HFFc6 (cell line): Measurements from ENCODE around the gene KRTAP2-2. TPM values are rescaled to one million over a fixed set of nuclear protein-coding genes. Genes with fewer than 3 reads are reported as not detected.
"Not testable (repeated sequence)": the region's sequence is repeated elsewhere in the genome, so short reads cannot be mapped to it uniquely, and the experiment has no call there.

Experiments used
- DNase-seq: peaks from one replicate; pipeline ENCODE4 v3.0.0-alpha.2; 2018
- H3K27ac Mint-ChIP-seq: 2 replicates; pipeline ENCODE4 v1.8.0; 2020; ENCODE audit warnings: mild to moderate bottlenecking, mixed read lengths
- H3K27me3 Mint-ChIP-seq: 2 replicates; pipeline ENCODE4 v1.8.0; 2021; ENCODE audit warnings: mild to moderate bottlenecking, moderate library complexity, mixed read lengths; ENCODE audit not compliant: insufficient read depth
- H3K36me3 Mint-ChIP-seq: 2 replicates; pipeline ENCODE4 v1.8.0; 2021; ENCODE audit warnings: low read depth, mixed read lengths
- H3K4me1 Mint-ChIP-seq: 2 replicates; pipeline ENCODE4 v1.8.0; 2020; ENCODE audit warnings: low read depth, mixed read lengths
- H3K4me3 Mint-ChIP-seq: 2 replicates; pipeline ENCODE4 v1.8.0; 2020; ENCODE audit warnings: mild to moderate bottlenecking, moderate library complexity, mixed read lengths
- H3K9me3 Mint-ChIP-seq: 2 replicates; pipeline ENCODE4 v1.8.0; 2020; ENCODE audit warnings: mild to moderate bottlenecking, mixed read lengths
- CTCF ChIP-seq: fragments of 200-600 bp; sonication (generic); IDR thresholded peaks from 2 replicates; pipeline ENCODE4 v1.5.0; 2021; ENCODE audit warnings: antibody characterized with exemption, mild to moderate bottlenecking
- total RNA-seq, 6 experiments: library from RNA; stranded (reverse); fragmentation: NEBNext Ultra II Directional; extraction: Animal tissue kit (Norgen Biotek cat#: 25700); gene quantifications; 2 replicates in 1 of 6; 3 replicates in 5 of 6; pipeline ENCODE4 v1.2.3, GENCODE V29; 2021

KRTAP2-2 gene
- total RNA-seq, 6 experiments from 2014 or later: 0.46 to 0.96 (median 0.53) TPM; not detected in 2

GRCh38 chr17:41098042-41098441 lies 43.0 kb upstream of the KRTAP2-2 start, which contains the start of gene KRTAP4-8:
Gene KRTAP4-8, minus strand, starts transcription at chr17:41098142. Its CDS starts 58 bp downstream, at chr17:41098084.
- TF ChIP-seq CTCF: no peak
- Mint-ChIP-seq H3K4me1 (peaks cover 77% of the 10 kb centered on the region), H3K27me3 (no peaks in the 10 kb centered on the region), H3K9me3 (peaks cover 3% of the 10 kb centered on the region), H3K4me3 (peak within 1 kb of the TSS; percentile 16), H3K36me3 (peaks cover 3% of the 10 kb centered on the region; the same call in 1 of the 2 replicates), H3K27ac (peak within 1 kb of the TSS; percentile 87)
- no peak for DNase-seq

- H3K36me3 Mint-ChIP-seq: peaks cover 7% of the 10 kb centered on the region; the same call in 1 of the 2 replicates
- no peak for DNase-seq
- no peak overlapping the region for H3K4me3 Mint-ChIP-seq
- peaks cover 61% of the 10 kb centered on the region for H3K4me1 Mint-ChIP-seq
- peaks cover 8% of the 10 kb centered on the region for H3K9me3 Mint-ChIP-seq
- TF ChIP-seq CTCF: no peak
- no peaks in the 10 kb centered on the region for H3K27me3 Mint-ChIP-seq
- H3K27ac Mint-ChIP-seq: no peak overlapping the region
Observed at GRCh38 chr17:41096055-41096454, 41.0 kb upstream of the KRTAP2-2 start.

- DNase-seq, H3K4me3 Mint-ChIP-seq, H3K27ac Mint-ChIP-seq, H3K27me3 Mint-ChIP-seq, H3K9me3 Mint-ChIP-seq: not testable (repeated sequence)
- peaks cover 19% of the 10 kb centered on the region for H3K4me1 Mint-ChIP-seq
- peaks cover 16% of the 10 kb centered on the region; the same call in 1 of the 2 replicates for H3K36me3 Mint-ChIP-seq
Observed at GRCh38 chr17:41088760-41089352, 33.8 kb upstream of the KRTAP2-2 start.

- H3K27me3 Mint-ChIP-seq, H3K9me3 Mint-ChIP-seq, DNase-seq, H3K36me3 Mint-ChIP-seq: not testable (repeated sequence)
- Mint-ChIP-seq H3K4me1 (peaks cover 45% of the 10 kb centered on the region), H3K4me3 (peak within 1 kb of the TSS; percentile 37; the same call in 1 of the 2 replicates), H3K27ac (peak within 1 kb of the TSS; percentile 91)
Observed at GRCh38 chr17:41084100-41084856, 29.2 kb upstream of the KRTAP2-2 start, which contains the start of gene KRTAP4-7. Gene KRTAP4-7, plus strand, starts transcription at chr17:41084150. Its CDS starts 57 bp downstream, at chr17:41084207.

- not testable (repeated sequence) for H3K9me3 Mint-ChIP-seq, H3K27me3 Mint-ChIP-seq, H3K4me3 Mint-ChIP-seq, H3K36me3 Mint-ChIP-seq, H3K27ac Mint-ChIP-seq
- peak; percentile 70 for DNase-seq
- peaks cover 45% of the 10 kb centered on the region for H3K4me1 Mint-ChIP-seq
Observed at GRCh38 chr17:41083427-41083826, 28.4 kb upstream of the KRTAP2-2 start.

- H3K4me1 Mint-ChIP-seq: peaks cover 45% of the 10 kb centered on the region
- no peak for TF ChIP-seq CTCF
- H3K9me3 Mint-ChIP-seq: no peaks in the 10 kb centered on the region
- peak overlapping the region; percentile 91 for H3K27ac Mint-ChIP-seq
- peak; percentile 84 for DNase-seq
- H3K27me3 Mint-ChIP-seq: peaks cover 5% of the 10 kb centered on the region; the same call in 1 of the 2 replicates
- no peaks in the 10 kb centered on the region for H3K36me3 Mint-ChIP-seq
- peak overlapping the region; percentile 50 for H3K4me3 Mint-ChIP-seq
Observed at GRCh38 chr17:41082626-41083025, 27.6 kb upstream of the KRTAP2-2 start.

- no peak for DNase-seq
- H3K36me3 Mint-ChIP-seq: peaks cover 22% of the 10 kb centered on the region
- H3K4me1 Mint-ChIP-seq: peaks cover 33% of the 10 kb centered on the region
- H3K27me3 Mint-ChIP-seq: no peaks in the 10 kb centered on the region
- no peak overlapping the region for H3K27ac Mint-ChIP-seq
- H3K4me3 Mint-ChIP-seq: no peak overlapping the region
- TF ChIP-seq CTCF: no peak
- no peaks in the 10 kb centered on the region; the same call in 1 of the 2 replicates for H3K9me3 Mint-ChIP-seq
Observed at GRCh38 chr17:41076788-41077187, 21.8 kb upstream of the KRTAP2-2 start.
